HCT116 (cell line): ENCODE results near the gene NEDD4L. TPM values are rescaled to one million over a fixed set of nuclear protein-coding genes. Genes with fewer than 3 reads are reported as not detected.

Source experiments
- ATAC-seq: fragments of 200-7000 bp; cut with Tn5 transposase; 2 replicates; pipeline ENCODE4 v1.9.1; 2020; ENCODE audit warnings: mild to moderate bottlenecking, moderate library complexity
- BruUV-seq: library from RNA; stranded (reverse); fragments of 400-500 nt; replicated peaks from 2 replicates; lab custom pipeline; 2021; lab: Mats Ljungman, UMichigan
- CTCF ChIA-PET: fragments of 300-600 bp; sonication (Branson Sonifier 250); formaldehyde crosslinking; loops from one replicate; lab custom pipeline; 2021; ENCODE audit warnings: antibody characterized with exemption; lab: Charles Lee
- POLR2A ChIA-PET: fragments of 300-600, 350-600 bp; sonication (Branson Sonifier 250); formaldehyde crosslinking; loops from one replicate; lab custom pipeline; 2021; ENCODE audit warnings: antibody characterized with exemption; lab: Charles Lee
- RAD21 ChIA-PET, 2 experiments: fragments of 300-600 bp; sonication (Branson Sonifier 250); formaldehyde crosslinking; loops; one replicate each; lab custom pipeline; 2023; ENCODE audit warnings: low total read pairs in 2 of 2; ENCODE audit not compliant: uncharacterized antibody in 2 of 2, unreplicated experiment in 2 of 2, low non-redundant PET in 1 of 2; lab: Charles Lee
- DNase-seq: peaks from one replicate; pipeline ENCODE4 v3.0.0-alpha.2; 2010; ENCODE audit warnings: low read depth, low spot score
- H2AFZ ChIP-seq: fragments of 200-600 bp; shearing (Covaris generic), sonication (generic); 2 replicates; pipeline ENCODE4 v1.6.1; 2017; ENCODE audit warnings: low read depth, mixed run types, mixed read lengths, antibody characterized with exemption, low read length; ENCODE audit not compliant: poor library complexity, severe bottlenecking
- H3K27ac ChIP-seq: 2 replicates; pipeline ENCODE4 v1.5.1; 2012; ENCODE audit warnings: low read depth, low read length
- H3K27me3 ChIP-seq: fragments of 200-600 bp; sonication (generic); 2 replicates; pipeline ENCODE4 v1.6.1; 2016; ENCODE audit warnings: mixed run types, low read length, mixed read lengths; ENCODE audit not compliant: insufficient read depth
- H3K36me3 ChIP-seq, 2 experiments: fragments of 200-500 bp in 1 of 2; fragments of 200-600 bp in 1 of 2; sonication (Bioruptor generic) in 1 of 2; sonication (generic) in 1 of 2; 2 replicates each; pipeline versions ENCODE4 v1.5.1 to v1.6.1; 2014 to 2016; ENCODE audit warnings: low read length in 2 of 2, inconsistent platforms in 1 of 2, mixed read lengths in 1 of 2, mixed run types in 1 of 2; ENCODE audit not compliant: insufficient read depth in 2 of 2, control insufficient read depth in 1 of 2
- H3K4me1 ChIP-seq, 2 experiments: fragments of 200-600 bp in 1 of 2; sonication (generic) in 1 of 2; 2 replicates each; pipeline versions ENCODE4 v1.5.1 to v1.6.1; 2012 to 2017; ENCODE audit warnings: low read length in 2 of 2, inconsistent platforms in 1 of 2, mild to moderate bottlenecking in 1 of 2, mixed read lengths in 1 of 2, mixed run types in 1 of 2, moderate library complexity in 1 of 2; ENCODE audit not compliant: insufficient read depth in 2 of 2, control insufficient read depth in 1 of 2
- H3K4me2 ChIP-seq: fragments of 200-600 bp; sonication (generic); 2 replicates; pipeline ENCODE4 v1.6.1; 2017; ENCODE audit warnings: mixed run types, low read length, mixed read lengths
- H3K4me3 ChIP-seq, 2 experiments: fragments of 200-600 bp in 1 of 2; sonication (generic) in 1 of 2; replicated peaks in 1 of 2; 2 replicates each; pipeline ENCODE4 v1.5.1; 2011 to 2016; ENCODE audit warnings: low read length in 2 of 2, control low read depth in 1 of 2, low read depth in 1 of 2, mild to moderate bottlenecking in 1 of 2, mixed read lengths in 1 of 2, mixed run types in 1 of 2
- H3K79me2 ChIP-seq: fragments of 200-600 bp; sonication (generic); 2 replicates; pipeline ENCODE4 v1.6.1; 2017; ENCODE audit warnings: mild to moderate bottlenecking, mixed run types, low read length, moderate library complexity, mixed read lengths; ENCODE audit not compliant: insufficient read depth
- H3K9ac ChIP-seq: fragments of 200-600 bp; sonication (generic); 2 replicates; pipeline ENCODE4 v1.6.1; 2016; ENCODE audit warnings: low read length, mixed read lengths
- H3K9me2 ChIP-seq: fragments of 200-600 bp; sonication (generic), shearing (Covaris generic); 2 replicates; pipeline ENCODE4 v1.6.1; 2017; ENCODE audit warnings: mixed run types, mild to moderate bottlenecking, moderate library complexity; ENCODE audit not compliant: insufficient read depth
- H3K9me3 ChIP-seq, 2 experiments: fragments of 200-500 bp in 1 of 2; fragments of 200-600 bp in 1 of 2; sonication (Bioruptor generic) in 1 of 2; sonication (generic) in 1 of 2; 2 replicates each; pipeline ENCODE4 v1.6.1; 2014 to 2017; ENCODE audit warnings: low read length in 2 of 2, mixed read lengths in 2 of 2, inconsistent platforms in 1 of 2, low read depth in 1 of 2, mild to moderate bottlenecking in 1 of 2, mixed run types in 1 of 2, moderate library complexity in 1 of 2; ENCODE audit not compliant: control insufficient read depth in 1 of 2, insufficient read depth in 1 of 2
- H4K20me1 ChIP-seq: fragments of 200-600 bp; sonication (generic), shearing (Covaris generic); 2 replicates; pipeline ENCODE4 v1.6.1; 2017; ENCODE audit warnings: mixed run types, mild to moderate bottlenecking, moderate library complexity; ENCODE audit not compliant: insufficient read depth
- ATF3 ChIP-seq: IDR thresholded peaks from 2 replicates; pipeline ENCODE4 v1.6.1; 2012
- CEBPB ChIP-seq: IDR thresholded peaks from 2 replicates; pipeline ENCODE4 v1.6.1; 2012; ENCODE audit warnings: low read depth
- CTCF ChIP-seq, 3 experiments: fragments of 200-600 bp in 1 of 3; sonication (generic) in 1 of 3; IDR thresholded peaks in 2 of 3; conservative IDR thresholded peaks in 1 of 3; 2 replicates each; pipeline ENCODE4 v1.5.1; 2012 to 2017; ENCODE audit warnings: low read depth in 2 of 3, low read length in 2 of 3, antibody characterized with exemption in 1 of 3, borderline replicate concordance in 1 of 3, control low read depth in 1 of 3, mild to moderate bottlenecking in 1 of 3, mixed read lengths in 1 of 3, mixed run types in 1 of 3, moderate library complexity in 1 of 3; ENCODE audit not compliant: insufficient read depth in 1 of 3
- EGR1 ChIP-seq: IDR thresholded peaks from 2 replicates; pipeline ENCODE4 v1.6.1; 2012; ENCODE audit warnings: low read depth
- EZH2phosphoT487 ChIP-seq: fragments of 200-600 bp; IDR thresholded peaks from 2 replicates; pipeline ENCODE4 v1.6.1; 2018; ENCODE audit warnings: antibody characterized with exemption, borderline replicate concordance
- FOSL1 ChIP-seq: IDR thresholded peaks from 2 replicates; pipeline ENCODE4 v1.6.1; 2012; ENCODE audit warnings: low read depth
- JUND ChIP-seq: IDR thresholded peaks from 2 replicates; pipeline ENCODE4 v1.6.1; 2012
- SIN3A ChIP-seq: IDR thresholded peaks from 2 replicates; pipeline ENCODE4 v1.6.1; 2012; ENCODE audit warnings: low read depth
- SP1 ChIP-seq: IDR thresholded peaks from 2 replicates; pipeline ENCODE4 v1.6.1; 2012; ENCODE audit warnings: low read depth
- TCF7L2 ChIP-seq: IDR thresholded peaks from 2 replicates; pipeline ENCODE4 v1.7.0; 2011; ENCODE audit warnings: borderline replicate concordance, inconsistent platforms; ENCODE audit not compliant: insufficient read depth, insufficient read length; ENCODE audit errors: extremely low read depth
- YY1 ChIP-seq: IDR thresholded peaks from 2 replicates; pipeline ENCODE4 v1.6.1; 2011; ENCODE audit warnings: low read length, low read depth, moderate library complexity, mild to moderate bottlenecking; ENCODE audit not compliant: insufficient replicate concordance; ENCODE audit errors: extremely low read depth
- ZBTB33 ChIP-seq: IDR thresholded peaks from 2 replicates; pipeline ENCODE4 v1.6.1; 2011; ENCODE audit warnings: mild to moderate bottlenecking, low read length, moderate library complexity; ENCODE audit not compliant: insufficient replicate concordance; ENCODE audit errors: extremely low read depth
- ZFX ChIP-seq: fragments of 450-650 bp; IDR thresholded peaks from 2 replicates; pipeline ENCODE4 v1.6.1; 2017
- intact Hi-C: fragments of 100-400 bp; cut with micrococcal nuclease; formaldehyde crosslinking; loops from 2 replicates; pipeline ENCODE4 v1.10.0; 2022
- total RNA-seq: library from RNA; stranded (reverse); gene quantifications from one replicate; pipeline ENCODE4 v1.2.1, GENCODE V29; 2021; ENCODE audit not compliant: unreplicated experiment

NEDD4L gene
- total RNA-seq, 1 experiment from 2014 or later, result 41.5 TPM

DNA sequence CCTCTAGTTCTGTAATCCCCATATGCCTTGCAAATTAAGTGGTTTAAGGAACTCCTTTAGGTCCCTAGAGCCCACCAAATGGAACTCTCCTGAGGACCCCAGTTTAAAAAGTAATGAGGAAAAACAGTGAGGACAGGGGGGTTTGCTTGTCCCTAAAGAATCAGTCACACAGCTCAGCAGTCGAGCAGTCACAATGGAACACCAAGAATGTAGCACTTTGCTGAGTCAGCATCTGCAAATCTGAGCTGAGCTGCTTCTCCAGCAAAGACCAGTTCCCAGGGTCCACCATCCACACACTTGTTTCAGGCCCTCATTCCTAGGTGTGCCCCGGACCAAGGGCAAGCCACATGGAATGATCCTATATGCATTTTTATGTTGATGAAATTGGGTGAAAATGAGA lies 46.2 kb upstream of the NEDD4L start:
- no TSS peak for BruUV-seq
- H3K36me3 ChIP-seq, result no peaks in the 10 kb centered on the region
- no peak for TF ChIP-seq SIN3A
- TF ChIP-seq SP1, result no peak
- TF ChIP-seq ATF3, result no peak
- no peak for TF ChIP-seq JUND
- TF ChIP-seq YY1, result no peak
- TF ChIP-seq CEBPB, result no peak
- no peak for TF ChIP-seq CTCF (IDR thresholded peaks at IDR 0.05 in 2 of 3, conservative IDR thresholded peaks at IDR 0.05 in 1 of 3; ENCODE audit: borderline replicate concordance in 1 of 3, insufficient read depth in 1 of 3, low read depth in 2 of 3, low read length in 2 of 3)
- no peak for TF ChIP-seq EZH2phosphoT487
- no peak for TF ChIP-seq ZBTB33
- no peak for TF ChIP-seq TCF7L2
- TF ChIP-seq ZFX, result no peak
- TF ChIP-seq EGR1, result no peak
- no peak for TF ChIP-seq FOSL1
- no peaks in the 10 kb centered on the region for H4K20me1 ChIP-seq
- H2AFZ ChIP-seq, result no peak overlapping the region
- no peak overlapping the region for H3K4me3 ChIP-seq
- H3K4me2 ChIP-seq, result no peak overlapping the region
- no peaks in the 10 kb centered on the region for H3K9me3 ChIP-seq
- no peak overlapping the region for H3K27ac ChIP-seq
- CTCF ChIA-PET, result no interaction called here
- POLR2A ChIA-PET, result no interaction called here
- no peaks in the 10 kb centered on the region for H3K9me2 ChIP-seq
- DNase-seq (no peak), ATAC-seq (no peak)
- no peaks in the 10 kb centered on the region for H3K27me3 ChIP-seq
- intact Hi-C loops, result no loop called here
- H3K9ac ChIP-seq, result no peak overlapping the region
- RAD21 ChIA-PET, result no interaction called here
- H3K79me2 ChIP-seq, result no peaks in the 10 kb centered on the region
- no peaks in the 10 kb centered on the region for H3K4me1 ChIP-seq
